ENCODE results near the gene MSANTD7.

Gene MSANTD7

GRCh38 chr10:14843327-14843988 is 5.4 kb downstream of the MSANTD7 start:
- Histone ChIP-seq H3K4me3 (replicated peaks; ENCODE audit: insufficient read depth, low read length) (no peak overlapping the region), H3K27me3 (ENCODE audit: insufficient read depth, poor library complexity, severe bottlenecking) (no peaks in the 10 kb centered on the region), H3K27ac (replicated peaks) (no peak overlapping the region)
- TF ChIP-seq, protein P1, sequence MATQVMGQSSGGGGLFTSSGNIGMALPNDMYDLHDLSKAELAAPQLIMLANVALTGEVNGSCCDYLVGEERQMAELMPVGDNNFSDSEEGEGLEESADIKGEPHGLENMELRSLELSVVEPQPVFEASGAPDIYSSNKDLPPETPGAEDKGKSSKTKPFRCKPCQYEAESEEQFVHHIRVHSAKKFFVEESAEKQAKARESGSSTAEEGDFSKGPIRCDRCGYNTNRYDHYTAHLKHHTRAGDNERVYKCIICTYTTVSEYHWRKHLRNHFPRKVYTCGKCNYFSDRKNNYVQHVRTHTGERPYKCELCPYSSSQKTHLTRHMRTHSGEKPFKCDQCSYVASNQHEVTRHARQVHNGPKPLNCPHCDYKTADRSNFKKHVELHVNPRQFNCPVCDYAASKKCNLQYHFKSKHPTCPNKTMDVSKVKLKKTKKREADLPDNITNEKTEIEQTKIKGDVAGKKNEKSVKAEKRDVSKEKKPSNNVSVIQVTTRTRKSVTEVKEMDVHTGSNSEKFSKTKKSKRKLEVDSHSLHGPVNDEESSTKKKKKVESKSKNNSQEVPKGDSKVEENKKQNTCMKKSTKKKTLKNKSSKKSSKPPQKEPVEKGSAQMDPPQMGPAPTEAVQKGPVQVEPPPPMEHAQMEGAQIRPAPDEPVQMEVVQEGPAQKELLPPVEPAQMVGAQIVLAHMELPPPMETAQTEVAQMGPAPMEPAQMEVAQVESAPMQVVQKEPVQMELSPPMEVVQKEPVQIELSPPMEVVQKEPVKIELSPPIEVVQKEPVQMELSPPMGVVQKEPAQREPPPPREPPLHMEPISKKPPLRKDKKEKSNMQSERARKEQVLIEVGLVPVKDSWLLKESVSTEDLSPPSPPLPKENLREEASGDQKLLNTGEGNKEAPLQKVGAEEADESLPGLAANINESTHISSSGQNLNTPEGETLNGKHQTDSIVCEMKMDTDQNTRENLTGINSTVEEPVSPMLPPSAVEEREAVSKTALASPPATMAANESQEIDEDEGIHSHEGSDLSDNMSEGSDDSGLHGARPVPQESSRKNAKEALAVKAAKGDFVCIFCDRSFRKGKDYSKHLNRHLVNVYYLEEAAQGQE (IDR thresholded peaks at IDR 0.05; ENCODE audit: insufficient replicate concordance, low read depth): no peak
- TF ChIP-seq GABPA (IDR thresholded peaks at IDR 0.05; ENCODE audit: low read depth): no peak
- TF ChIP-seq SPI1 (IDR thresholded peaks at IDR 0.05; ENCODE audit: borderline replicate concordance, low read depth): no peak
- TF ChIP-seq, protein P2, sequence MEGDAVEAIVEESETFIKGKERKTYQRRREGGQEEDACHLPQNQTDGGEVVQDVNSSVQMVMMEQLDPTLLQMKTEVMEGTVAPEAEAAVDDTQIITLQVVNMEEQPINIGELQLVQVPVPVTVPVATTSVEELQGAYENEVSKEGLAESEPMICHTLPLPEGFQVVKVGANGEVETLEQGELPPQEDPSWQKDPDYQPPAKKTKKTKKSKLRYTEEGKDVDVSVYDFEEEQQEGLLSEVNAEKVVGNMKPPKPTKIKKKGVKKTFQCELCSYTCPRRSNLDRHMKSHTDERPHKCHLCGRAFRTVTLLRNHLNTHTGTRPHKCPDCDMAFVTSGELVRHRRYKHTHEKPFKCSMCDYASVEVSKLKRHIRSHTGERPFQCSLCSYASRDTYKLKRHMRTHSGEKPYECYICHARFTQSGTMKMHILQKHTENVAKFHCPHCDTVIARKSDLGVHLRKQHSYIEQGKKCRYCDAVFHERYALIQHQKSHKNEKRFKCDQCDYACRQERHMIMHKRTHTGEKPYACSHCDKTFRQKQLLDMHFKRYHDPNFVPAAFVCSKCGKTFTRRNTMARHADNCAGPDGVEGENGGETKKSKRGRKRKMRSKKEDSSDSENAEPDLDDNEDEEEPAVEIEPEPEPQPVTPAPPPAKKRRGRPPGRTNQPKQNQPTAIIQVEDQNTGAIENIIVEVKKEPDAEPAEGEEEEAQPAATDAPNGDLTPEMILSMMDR (IDR thresholded peaks at IDR 0.05; ENCODE audit: insufficient read depth, low read length): no peak
- TF ChIP-seq POLR2AphosphoS5 (IDR thresholded peaks at IDR 0.05; ENCODE audit: low read depth): no peak
- no peak for DNase-seq (ENCODE audit: low read depth in 1 of 2, low spot score in 1 of 2)

DNA sequence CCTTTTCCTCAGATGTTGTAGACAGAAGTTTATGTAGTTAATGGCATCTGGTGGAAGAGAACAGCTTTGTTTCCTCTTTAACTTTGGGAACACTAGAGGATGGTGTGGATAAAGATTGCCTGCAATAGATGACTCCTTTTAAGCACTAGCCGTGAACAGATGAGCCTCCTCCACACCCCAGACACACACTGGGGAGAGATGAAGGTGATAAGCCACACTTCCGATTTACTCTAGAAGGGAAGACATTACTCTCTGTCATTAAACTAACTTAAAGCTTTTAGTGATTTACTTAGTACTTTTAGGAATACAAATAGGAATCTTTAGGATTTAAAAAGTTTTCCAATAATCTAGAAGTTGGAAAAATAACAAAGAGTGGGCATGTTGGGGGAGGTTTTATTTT is 6.8 kb downstream of the MSANTD7 start:
- H3K27me3 ChIP-seq (ENCODE audit: insufficient read depth, poor library complexity, severe bottlenecking): no peaks in the 10 kb centered on the region
- no peak overlapping the region for H3K27ac ChIP-seq (replicated peaks)
- no peak for TF ChIP-seq SPI1 (IDR thresholded peaks at IDR 0.05; ENCODE audit: borderline replicate concordance, low read depth)
- TF ChIP-seq GABPA (IDR thresholded peaks at IDR 0.05; ENCODE audit: low read depth): no peak
- TF ChIP-seq, protein P2 (IDR thresholded peaks at IDR 0.05; ENCODE audit: insufficient read depth, low read length): no peak
- TF ChIP-seq, protein P1 (IDR thresholded peaks at IDR 0.05; ENCODE audit: insufficient replicate concordance, low read depth): no peak
- TF ChIP-seq POLR2AphosphoS5 (IDR thresholded peaks at IDR 0.05; ENCODE audit: low read depth): no peak
- DNase-seq (ENCODE audit: low read depth in 1 of 2, low spot score in 1 of 2): no peak
- no peak overlapping the region for H3K4me3 ChIP-seq (replicated peaks; ENCODE audit: insufficient read depth, low read length)

- TF ChIP-seq POLR2AphosphoS5 (IDR thresholded peaks at IDR 0.05; ENCODE audit: low read depth): no peak
- TF ChIP-seq, protein P2 (IDR thresholded peaks at IDR 0.05; ENCODE audit: insufficient read depth, low read length): no peak
- TF ChIP-seq GABPA (IDR thresholded peaks at IDR 0.05; ENCODE audit: low read depth): no peak
- TF ChIP-seq SPI1 (IDR thresholded peaks at IDR 0.05; ENCODE audit: borderline replicate concordance, low read depth): no peak
- TF ChIP-seq, protein P1 (IDR thresholded peaks at IDR 0.05; ENCODE audit: insufficient replicate concordance, low read depth): no peak
- Histone ChIP-seq H3K4me3 (replicated peaks; ENCODE audit: insufficient read depth, low read length) (no peak overlapping the region), H3K27ac (replicated peaks) (no peak overlapping the region), H3K27me3 (ENCODE audit: insufficient read depth, poor library complexity, severe bottlenecking) (no peaks in the 10 kb centered on the region)
- DNase-seq (ENCODE audit: low read depth in 1 of 2, low spot score in 1 of 2): no peak
These were observed 14.1 kb downstream of the MSANTD7 start for GRCh38 chr10:14852236-14852635.
